NCI-H2171 (cell line): ENCODE data around the gene TMEM247.
"Not testable (repeated sequence)": the region's sequence is repeated elsewhere in the genome, so short reads cannot be mapped to it uniquely, and the experiment has no call there.

Source experiments
- DNase-seq: peaks from one replicate; lab custom pipeline; 2025; lab: John Stamatoyannopoulos, UW

TMEM247 gene

GRCh38 chr2:46512185-46512584 is 32.8 kb downstream of the TMEM247 start:
- DNase-seq: no peak

GRCh38 chr2:46514738-46515137 is 35.4 kb downstream of the TMEM247 start:
- DNase-seq: no peak

GRCh38 chr2:46517485-46517884 is 38.1 kb downstream of the TMEM247 start:
- no peak for DNase-seq

- DNase-seq: no peak
These were observed 39.5 kb downstream of the TMEM247 start for GRCh38 chr2:46518861-46519260.

GRCh38 chr2:46519265-46519664 is 39.9 kb downstream of the TMEM247 start:
- peak; percentile 68 for DNase-seq

GRCh38 chr2:46520130-46520711 is 40.9 kb downstream of the TMEM247 start:
- no peak for DNase-seq

- peak; percentile 56 for DNase-seq
These were observed 41.9 kb downstream of the TMEM247 start for GRCh38 chr2:46521215-46521683.

- DNase-seq: not testable (repeated sequence)
These were observed 43.0 kb downstream of the TMEM247 start for GRCh38 chr2:46522385-46522784.

- no peak for DNase-seq
These were observed 46.3 kb downstream of the TMEM247 start for GRCh38 chr2:46525522-46526155.

GRCh38 chr2:46528880-46529279 is 49.5 kb downstream of the TMEM247 start:
- DNase-seq: no peak

GRCh38 chr2:46530639-46531038 is 51.3 kb downstream of the TMEM247 start:
- DNase-seq: no peak

- no peak for DNase-seq
These were observed 52.5 kb downstream of the TMEM247 start for GRCh38 chr2:46531863-46532262.
